ENCODE measurements around the gene SLX4. TPM values are rescaled to one million over a fixed set of nuclear protein-coding genes. Genes with fewer than 3 reads are reported as not detected.
A peak's percentile ranks its signal among the peaks of the same experiment; 100 is the strongest.

SLX4 gene
- total RNA-seq, 1 experiment from 2014 or later, result 5.1 TPM

GRCh38 chr16:3561626-3562025, 49.8 kb downstream of the SLX4 start:
- CTCF ChIA-PET, result no interaction called here
- no TSS peak for BruUV-seq (replicated peaks)
- Histone ChIP-seq H3K36me3 (ENCODE audit: low read depth, low read length) (no peaks in the 10 kb centered on the region), H3K79me2 (ENCODE audit: low read length) (no peaks in the 10 kb centered on the region), H4K20me1 (ENCODE audit: low read length) (no peaks in the 10 kb centered on the region), H3K4me3 (ENCODE audit: low read length) (no peak overlapping the region), H3K27me3 (ENCODE audit: low read length) (no peaks in the 10 kb centered on the region), H3K4me2 (ENCODE audit: low read length) (no peak overlapping the region), H3K27ac (ENCODE audit: low read length) (no peak overlapping the region), H2AFZ (ENCODE audit: low read length) (no peak overlapping the region), H3K9ac (ENCODE audit: low read length) (no peak overlapping the region), H3K4me1 (ENCODE audit: insufficient read depth, low read length) (no peaks in the 10 kb centered on the region), H3F3A (ENCODE audit: low read length, unreplicated experiment) (no peaks in the 10 kb centered on the region), H3K9me2 (replicated peaks; ENCODE audit: low read length) (no peaks in the 10 kb centered on the region), H3K9me3 (ENCODE audit: low read length) (no peaks in the 10 kb centered on the region)
- ATAC-seq, result no peak
- intact Hi-C loops (cut with micrococcal nuclease), result no loop called here
- DNase-seq, result no peak
- POLR2A ChIA-PET (ENCODE audit: unreplicated experiment), result no interaction called here
- no peak for TF ChIP-seq EZH2 (IDR thresholded peaks at IDR 0.05; ENCODE audit: low read length, unreplicated experiment)
- TF ChIP-seq EZH2phosphoT487 (IDR thresholded peaks at IDR 0.05; ENCODE audit: borderline replicate concordance, low read length), result no peak
- no peak for TF ChIP-seq CTCF (conservative IDR thresholded peaks at IDR 0.05; ENCODE audit: low read depth, low read length)

- POLR2A ChIA-PET (ENCODE audit: unreplicated experiment), result no interaction called here
- Histone ChIP-seq H3K9me2 (replicated peaks; ENCODE audit: low read length) (no peaks in the 10 kb centered on the region), H3K4me2 (ENCODE audit: low read length) (no peak overlapping the region), H2AFZ (ENCODE audit: low read length) (no peak overlapping the region), H3K9me3 (ENCODE audit: low read length) (no peaks in the 10 kb centered on the region), H3K79me2 (ENCODE audit: low read length) (no peaks in the 10 kb centered on the region), H3K36me3 (ENCODE audit: low read depth, low read length) (no peaks in the 10 kb centered on the region), H3K9ac (ENCODE audit: low read length) (no peak overlapping the region), H3K27ac (ENCODE audit: low read length) (no peak overlapping the region), H3K4me3 (ENCODE audit: low read length) (no peak overlapping the region), H3K27me3 (ENCODE audit: low read length) (no peaks in the 10 kb centered on the region), H4K20me1 (ENCODE audit: low read length) (no peaks in the 10 kb centered on the region), H3K4me1 (ENCODE audit: insufficient read depth, low read length) (no peaks in the 10 kb centered on the region), H3F3A (ENCODE audit: low read length, unreplicated experiment) (no peaks in the 10 kb centered on the region)
- CTCF ChIA-PET, result interaction anchor here (0.7 kb wide), 1 partner anchor 428 kb away, joined by 10 read pairs; no protein-coding TSS in a partner anchor
- no peak for DNase-seq
- ATAC-seq, result no peak
- intact Hi-C loops (cut with micrococcal nuclease), result no loop called here
- no peak for TF ChIP-seq EZH2phosphoT487 (IDR thresholded peaks at IDR 0.05; ENCODE audit: borderline replicate concordance, low read length)
- TF ChIP-seq CTCF (conservative IDR thresholded peaks at IDR 0.05; ENCODE audit: low read depth, low read length), result no peak
- TF ChIP-seq EZH2 (IDR thresholded peaks at IDR 0.05; ENCODE audit: low read length, unreplicated experiment), result no peak
- BruUV-seq (replicated peaks), result no TSS peak
These were observed 57.0 kb downstream of the SLX4 start for GRCh38 chr16:3554351-3554928.

DNA sequence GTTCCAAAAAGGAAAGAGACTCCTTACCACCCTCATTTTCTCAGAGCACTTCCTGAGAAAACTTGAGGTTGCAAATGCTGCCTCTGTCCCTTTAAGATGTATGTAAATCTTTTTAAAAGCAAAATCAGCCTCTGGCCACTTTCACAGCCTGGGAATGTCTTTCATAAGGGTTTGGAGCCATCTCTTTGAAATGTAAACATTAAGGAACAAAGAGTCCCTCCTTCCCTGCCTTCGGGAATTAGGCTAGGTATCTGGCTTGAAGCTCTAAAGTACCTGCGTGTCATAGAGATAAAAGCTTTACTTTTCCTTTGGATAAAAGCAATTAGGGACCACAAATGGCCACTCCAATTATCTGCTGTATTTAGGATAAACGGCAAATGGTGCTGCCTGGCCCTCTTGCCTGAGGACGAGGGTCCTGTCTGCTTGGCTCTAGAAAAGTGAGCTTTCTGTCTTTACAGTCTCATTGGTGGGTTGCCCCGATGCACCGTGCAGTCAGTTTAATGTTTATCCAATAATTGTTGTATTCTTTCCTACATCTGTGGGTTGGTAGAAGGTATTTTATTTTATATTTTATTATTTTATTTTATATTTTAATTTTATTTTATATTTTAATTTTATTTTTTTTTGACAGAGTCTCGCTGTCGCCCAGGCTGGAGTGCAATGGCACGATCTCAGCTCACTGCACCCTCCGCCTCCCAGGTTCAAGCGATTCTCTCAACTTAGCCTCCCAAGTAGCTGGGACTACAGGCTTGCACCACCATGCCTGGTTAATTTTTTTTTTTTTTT, 58.1 kb downstream of the SLX4 start:
- Histone ChIP-seq H3K9me2 (replicated peaks; ENCODE audit: low read length) (no peaks in the 10 kb centered on the region), H3K27me3 (ENCODE audit: low read length) (no peaks in the 10 kb centered on the region), H4K20me1 (ENCODE audit: low read length) (no peaks in the 10 kb centered on the region), H3K27ac (ENCODE audit: low read length) (no peak overlapping the region), H3K9ac (ENCODE audit: low read length) (no peak overlapping the region), H3K4me2 (ENCODE audit: low read length) (0 out of 2 replicates have a peak overlapping the region, but pooled peaks have one; percentile 4), H3F3A (ENCODE audit: low read length, unreplicated experiment) (no peaks in the 10 kb centered on the region), H3K9me3 (ENCODE audit: low read length) (no peaks in the 10 kb centered on the region), H2AFZ (ENCODE audit: low read length) (0 out of 2 replicates have a peak overlapping the region, but pooled peaks have one; percentile 50), H3K4me1 (ENCODE audit: insufficient read depth, low read length) (no peaks in the 10 kb centered on the region), H3K36me3 (ENCODE audit: low read depth, low read length) (no peaks in the 10 kb centered on the region), H3K79me2 (ENCODE audit: low read length) (no peaks in the 10 kb centered on the region), H3K4me3 (ENCODE audit: low read length) (no peak overlapping the region)
- DNase-seq (no peak), ATAC-seq (no peak)
- TF ChIP-seq EZH2phosphoT487 (IDR thresholded peaks at IDR 0.05; ENCODE audit: borderline replicate concordance, low read length) (no peak), EZH2 (IDR thresholded peaks at IDR 0.05; ENCODE audit: low read length, unreplicated experiment) (no peak)
- intact Hi-C loops (cut with micrococcal nuclease), result no loop called here
- no TSS peak for BruUV-seq (replicated peaks)
- CTCF ChIA-PET, result no interaction called here
- POLR2A ChIA-PET (ENCODE audit: unreplicated experiment), result no interaction called here

Measured in PC-3 (cell line).